TTC549 (cell line): ENCODE data around the gene TAF1C.
"Not testable (repeated sequence)": the region's sequence is repeated elsewhere in the genome, so short reads cannot be mapped to it uniquely, and the experiment has no call there.

Experiments used
- FAIRE-seq: peaks from 2 replicates; lab custom pipeline; 2012; peaks lifted over from hg19 to GRCh38; lab: Jason Lieb, UNC

The TAF1C gene

GRCh38 chr16:84207879-84208278, 21.0 kb upstream of the TAF1C start:
- no peak for FAIRE-seq

GRCh38 chr16:84207251-84207650, 20.4 kb upstream of the TAF1C start:
- no peak for FAIRE-seq

- FAIRE-seq: no peak
Measured at GRCh38 chr16:84205976-84206691, 19.3 kb upstream of the TAF1C start.

GRCh38 chr16:84205123-84205522, 18.3 kb upstream of the TAF1C start:
- not testable (repeated sequence) for FAIRE-seq

DNA sequence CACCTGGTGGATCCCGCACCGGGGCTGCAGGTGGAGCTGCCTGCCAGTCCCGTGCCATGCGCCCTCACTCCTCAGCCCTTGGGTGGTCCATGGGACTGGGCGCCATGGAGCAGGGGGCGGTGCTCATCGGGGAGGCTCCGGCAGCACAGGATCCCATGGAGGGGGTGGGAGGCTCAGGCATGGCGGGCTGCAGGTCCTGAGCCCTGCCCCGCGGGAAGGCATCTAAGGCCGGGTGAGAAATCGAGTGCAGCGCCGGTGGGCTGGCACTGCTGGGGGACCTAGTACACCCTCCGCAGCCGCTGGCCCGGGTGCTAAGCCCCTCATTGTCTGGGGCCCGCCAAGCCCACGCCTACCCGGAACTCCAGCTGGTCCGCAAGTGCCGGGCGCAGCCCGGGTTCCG, 17.7 kb upstream of the TAF1C start:
- FAIRE-seq: not testable (repeated sequence)

GRCh38 chr16:84199861-84200260, 13.0 kb upstream of the TAF1C start:
- no peak for FAIRE-seq

DNA sequence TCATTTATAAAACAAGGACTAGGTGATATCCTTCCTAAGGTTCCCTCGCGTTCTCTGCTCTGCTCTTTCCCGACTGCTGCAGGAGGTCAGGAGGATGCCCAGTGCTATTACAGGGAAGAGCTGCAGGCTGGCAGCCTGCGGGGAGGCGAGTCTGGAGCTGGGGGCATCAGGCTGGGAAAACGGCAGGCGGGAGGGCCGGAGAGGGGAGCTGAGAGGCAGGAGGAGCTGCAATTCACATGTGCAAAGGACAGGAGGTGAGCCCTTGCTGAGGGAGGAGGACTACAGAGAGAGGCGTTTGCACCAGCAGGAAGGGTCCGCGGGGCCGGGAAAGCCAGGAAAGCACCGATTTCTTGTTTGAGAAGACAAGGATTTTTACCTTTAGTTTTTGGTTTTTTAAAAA, 12.2 kb upstream of the TAF1C start:
- no peak for FAIRE-seq

DNA sequence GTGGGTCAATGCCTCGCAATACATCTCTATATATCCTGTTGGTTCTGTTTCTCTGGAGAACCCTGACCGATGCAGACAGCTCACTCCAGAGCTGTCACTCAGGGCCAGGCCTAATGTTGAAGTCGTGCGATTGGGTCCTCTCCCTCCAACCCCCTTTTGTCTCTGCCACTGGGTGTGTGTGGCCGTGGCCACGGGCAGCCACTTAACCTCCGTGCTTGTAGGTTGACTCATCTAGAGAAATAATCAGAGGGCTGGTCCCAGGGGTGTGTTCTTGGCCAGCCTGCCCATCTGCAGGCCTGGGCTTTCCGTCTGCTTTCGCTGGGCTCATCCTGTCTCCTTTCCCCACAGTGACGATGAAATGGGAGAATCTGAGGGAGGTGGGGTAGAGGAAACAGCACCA, 11.5 kb upstream of the TAF1C start:
- FAIRE-seq: no peak

DNA sequence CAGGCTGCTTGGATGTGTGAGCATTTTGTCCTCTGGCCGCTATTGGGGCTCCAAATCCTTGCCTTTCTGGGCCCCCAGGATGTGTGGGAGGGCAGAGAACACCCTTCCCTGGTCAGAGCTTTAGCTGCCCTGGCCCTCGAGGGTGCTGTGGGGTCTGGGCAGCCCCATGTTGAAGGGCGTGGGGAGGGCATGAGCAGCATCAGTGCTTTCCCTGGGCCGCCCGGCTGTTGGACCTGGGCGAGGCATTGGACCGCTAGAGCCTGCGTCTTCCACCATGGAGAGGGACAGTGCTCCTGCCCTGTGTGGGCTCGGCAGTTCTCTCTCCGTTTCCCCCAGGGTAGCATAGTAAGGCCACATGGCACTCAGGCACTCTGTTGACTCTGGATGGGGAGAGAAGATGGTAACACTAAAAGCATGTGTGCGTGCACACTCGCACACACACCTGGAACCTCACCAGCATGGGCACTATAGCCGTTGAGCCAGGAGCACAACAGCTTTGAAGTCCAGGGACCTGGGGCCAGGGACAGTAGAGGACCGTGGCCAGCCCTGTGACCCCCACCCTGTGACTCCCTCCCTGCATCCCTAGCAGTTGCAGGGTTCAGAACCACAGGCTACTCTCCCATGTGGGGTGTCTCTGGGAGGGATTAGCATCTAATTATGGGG, 10.7 kb upstream of the TAF1C start:
- no peak for FAIRE-seq

GRCh38 chr16:84196727-84197394, 10.0 kb upstream of the TAF1C start:
- no peak for FAIRE-seq

DNA sequence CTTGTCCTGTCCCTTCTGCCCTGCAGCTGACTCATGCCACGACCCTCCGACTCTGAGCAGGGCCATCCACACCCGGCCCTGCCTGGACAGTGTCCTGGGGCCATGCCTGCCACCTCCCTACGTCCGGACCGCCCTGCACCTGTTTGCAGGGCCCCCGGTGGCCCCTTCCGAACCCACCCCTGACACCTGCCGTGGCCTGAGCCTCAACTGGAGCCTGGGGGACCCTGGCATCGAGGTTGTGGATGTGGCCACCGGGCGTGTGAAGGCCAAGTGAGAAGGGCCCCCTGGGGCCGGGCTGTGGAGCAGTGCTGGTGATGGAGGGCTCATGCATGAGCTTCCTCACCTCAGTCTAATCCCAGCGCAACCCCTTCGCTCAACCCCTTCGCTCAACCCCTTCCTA, 9.2 kb upstream of the TAF1C start:
- no peak for FAIRE-seq

GRCh38 chr16:84195201-84196093, 8.6 kb upstream of the TAF1C start:
- FAIRE-seq: no peak

GRCh38 chr16:84194470-84195200, 7.8 kb upstream of the TAF1C start:
- FAIRE-seq: no peak

DNA sequence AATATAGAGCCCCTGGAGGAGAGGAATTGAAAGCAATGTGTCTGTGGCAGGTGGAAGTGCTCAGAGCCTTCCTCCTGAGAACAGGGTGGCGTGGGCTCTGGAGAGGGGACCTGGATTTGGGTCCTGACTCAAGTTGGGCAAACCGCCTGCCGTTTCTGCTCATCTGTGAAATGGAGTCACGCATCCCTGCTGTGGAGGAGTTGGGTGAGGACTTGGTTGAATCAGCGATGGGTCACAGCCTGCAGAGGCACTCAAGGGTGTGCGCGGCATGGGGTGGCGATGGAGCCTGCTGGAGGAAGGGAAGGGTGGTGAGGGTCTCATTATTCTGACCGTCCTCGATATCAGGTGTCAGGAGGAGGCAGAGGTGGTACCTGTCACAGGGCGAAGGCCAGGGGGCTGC, 7.2 kb upstream of the TAF1C start:
- FAIRE-seq: no peak

GRCh38 chr16:84193480-84193879, 6.6 kb upstream of the TAF1C start:
- no peak for FAIRE-seq

- no peak for FAIRE-seq
Measured at GRCh38 chr16:84191466-84191865, 4.6 kb upstream of the TAF1C start.

GRCh38 chr16:84190731-84191388, 4.0 kb upstream of the TAF1C start, which contains the start of gene ADAD2:
Gene ADAD2 (plus strand): TSS chr16:84191157. CDS start chr16:84191231, 74 bp downstream.
- no peak for FAIRE-seq

GRCh38 chr16:84184775-84185174, 2.1 kb downstream of the TAF1C start:
- FAIRE-seq: no peak

- FAIRE-seq: no peak
Measured at GRCh38 chr16:84183911-84184591, 2.8 kb downstream of the TAF1C start.

GRCh38 chr16:84183572-84183875, 3.3 kb downstream of the TAF1C start:
- no peak for FAIRE-seq
